Ramos (cell line): ENCODE data around the gene ASF1A.

Experiments used
- in situ Hi-C: fragments of 300-500 bp; cut with MboI; formaldehyde crosslinking; loops from one replicate; pipeline ENCODE4 v1.14.3; 2022; ENCODE audit warnings: low sequenced_read_pairs; ENCODE audit not compliant: unreplicated experiment

Gene ASF1A

DNA sequence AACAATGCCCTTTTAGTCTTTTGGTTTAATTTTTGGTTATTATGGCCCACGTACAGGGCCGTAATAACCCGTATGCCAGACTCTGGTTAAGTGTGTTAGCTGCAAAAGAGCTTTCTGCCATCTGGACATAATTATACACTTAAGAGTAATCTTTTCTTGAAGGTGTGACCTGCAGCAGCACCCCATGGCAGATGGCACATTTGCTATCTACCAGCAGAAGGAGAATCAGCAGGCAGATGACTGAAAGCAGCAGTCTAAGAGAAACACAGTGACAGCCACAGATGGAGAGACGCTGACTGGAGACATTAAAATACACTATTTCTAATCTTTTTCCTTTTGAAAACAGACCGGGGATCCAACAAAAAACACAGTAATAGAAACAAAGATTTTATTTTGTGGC, 18.7 kb downstream of the ASF1A start:
- in situ Hi-C loops = no loop called here

DNA sequence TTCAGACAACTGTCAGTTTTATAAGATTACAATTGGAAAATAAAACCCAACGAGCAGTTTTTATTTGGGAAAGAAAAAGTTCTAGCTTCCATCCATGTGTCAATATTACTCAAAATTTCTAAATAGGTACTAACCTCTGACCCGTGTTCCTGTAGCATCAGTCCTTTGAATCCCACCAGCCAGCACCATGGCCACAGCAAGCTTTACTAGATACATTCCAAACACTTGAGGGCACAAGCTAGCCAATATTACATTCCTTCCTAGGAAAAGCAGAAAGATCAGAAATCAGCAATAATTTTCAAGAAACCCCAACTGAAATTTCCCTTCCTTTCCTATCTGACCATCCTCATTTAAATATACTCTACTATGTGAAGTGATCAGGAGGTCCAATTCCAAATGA, 19.2 kb downstream of the ASF1A start:
- in situ Hi-C loops = no loop called here

DNA sequence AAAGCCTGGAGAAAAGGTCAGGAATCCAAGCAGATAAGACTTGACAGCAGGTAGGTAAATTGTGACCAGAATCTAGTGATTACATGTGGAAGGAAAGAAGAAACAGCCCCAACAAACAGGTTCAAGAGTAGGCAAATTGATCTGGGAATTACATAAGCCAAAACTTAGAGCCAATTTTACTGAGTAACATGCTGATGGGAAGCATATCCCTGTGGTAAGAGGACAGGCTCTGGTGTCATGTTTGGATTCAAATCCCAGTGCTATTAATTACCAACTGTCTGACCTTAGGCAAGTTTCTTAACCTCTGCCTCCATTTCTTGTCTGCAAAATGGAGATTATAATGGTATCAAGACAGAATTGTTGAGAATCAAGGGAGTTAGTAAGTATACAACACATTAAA, 20.6 kb downstream of the ASF1A start:
- in situ Hi-C loops = no loop called here

DNA sequence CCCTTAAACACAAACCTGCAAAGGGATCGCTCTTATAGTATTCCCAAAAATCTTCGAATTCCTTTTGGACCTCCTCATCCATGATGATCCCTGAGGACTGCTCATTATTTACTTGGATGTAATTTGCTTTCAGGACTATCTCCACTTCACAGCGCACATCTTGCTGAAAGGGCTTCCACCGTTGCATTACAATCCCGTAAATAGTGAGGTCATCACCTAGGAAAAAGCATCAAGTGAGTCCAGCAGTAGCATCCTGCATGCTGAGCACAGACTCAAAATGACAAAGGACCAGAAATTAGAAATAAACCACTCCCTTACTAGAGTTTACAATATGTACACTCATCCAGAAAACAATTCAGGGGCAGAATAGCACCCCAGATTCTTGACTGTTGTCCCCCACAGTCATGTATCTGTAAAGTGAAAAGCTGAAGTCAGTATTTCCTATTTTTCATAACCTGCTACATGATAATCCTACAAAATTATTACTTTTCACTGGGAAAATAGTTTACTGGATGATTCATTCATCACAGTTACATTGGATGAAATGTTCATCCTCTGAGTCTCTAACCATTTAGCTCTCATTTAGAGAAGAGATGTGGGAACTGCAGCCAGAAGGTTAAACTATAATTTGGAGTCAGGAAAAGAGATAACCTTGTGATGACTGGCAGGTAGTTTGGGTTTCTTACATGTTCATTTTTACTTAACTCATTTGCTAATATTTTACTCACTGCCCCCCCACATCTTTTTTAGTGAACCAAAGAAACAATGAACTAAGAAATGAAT, 23.8 kb downstream of the ASF1A start:
- in situ Hi-C loops = no loop called here

DNA sequence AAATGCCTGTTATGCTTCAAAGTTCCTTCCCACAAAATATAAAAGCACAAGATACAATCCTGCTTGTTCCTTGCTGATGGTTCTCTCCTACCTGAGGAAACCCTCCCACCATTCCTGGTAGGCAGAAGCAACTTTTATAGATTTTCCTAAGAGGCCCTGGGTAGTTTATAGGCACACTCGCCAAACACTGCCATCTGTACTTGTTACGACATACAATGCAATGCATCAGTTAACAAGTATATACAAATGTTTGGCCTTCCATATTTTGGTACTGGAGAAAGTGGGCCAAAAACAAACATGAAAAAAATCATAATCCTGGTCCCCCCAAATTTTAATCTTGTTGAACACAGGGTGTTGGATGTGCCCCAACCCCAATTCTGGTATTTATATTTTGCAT, 24.4 kb downstream of the ASF1A start:
- in situ Hi-C loops = no loop called here

DNA sequence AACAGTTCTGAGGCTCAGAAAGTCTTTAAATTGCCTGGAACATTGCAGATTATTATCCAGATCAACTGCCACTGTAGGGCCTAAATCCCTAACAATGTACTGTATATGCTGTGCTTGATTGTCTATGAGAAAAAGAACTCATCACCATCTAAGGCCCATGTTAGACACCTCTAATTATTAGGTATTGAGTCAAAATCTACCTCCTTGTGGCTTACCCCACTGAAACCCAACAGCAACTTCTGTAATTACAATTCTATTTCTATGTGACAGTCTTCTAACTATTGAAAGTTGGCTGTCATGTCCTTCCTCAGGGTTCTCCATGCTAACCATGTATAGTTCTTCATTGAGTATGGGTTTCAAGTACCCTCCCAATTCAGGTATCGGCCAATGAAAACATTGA, 27.1 kb downstream of the ASF1A start:
- in situ Hi-C loops = no loop called here

DNA sequence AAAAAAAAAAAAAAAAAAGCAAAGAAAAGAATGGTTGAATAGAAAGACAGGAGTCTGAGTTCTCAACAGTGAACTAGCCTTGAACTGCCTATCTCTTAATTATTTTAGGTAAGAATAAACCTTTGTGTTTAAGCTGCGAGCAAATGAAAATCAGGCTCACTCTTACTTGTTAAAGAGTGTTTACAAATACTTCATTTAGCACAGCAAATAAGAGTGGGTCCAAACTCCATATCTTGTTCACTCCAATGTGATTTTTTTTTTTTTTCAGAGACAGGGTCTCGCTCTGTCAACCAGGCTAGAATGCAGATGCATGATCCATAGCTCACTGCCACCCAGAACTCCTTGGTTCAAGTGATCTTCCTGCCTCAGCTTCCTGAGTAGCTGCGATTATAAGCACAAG, 29.1 kb downstream of the ASF1A start:
- in situ Hi-C loops = no loop called here

DNA sequence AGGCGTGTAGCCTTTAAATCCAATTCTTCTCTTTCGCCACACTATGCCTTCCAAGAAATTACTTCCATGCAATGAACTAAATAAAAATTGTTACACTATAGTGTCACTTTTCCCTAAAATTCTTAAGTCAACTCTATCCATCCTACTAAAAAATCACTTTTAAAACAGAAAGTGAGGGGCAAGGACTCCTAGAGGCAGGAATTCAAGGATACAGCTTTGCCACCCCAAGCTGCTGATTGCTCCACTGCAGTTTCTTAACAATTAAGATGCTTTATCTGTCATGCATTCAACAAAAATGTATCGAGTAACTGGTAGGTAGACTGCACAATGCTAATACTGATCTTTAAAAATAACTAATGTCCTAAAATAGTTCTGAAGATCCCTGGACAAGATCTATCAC, 36.7 kb downstream of the ASF1A start:
- in situ Hi-C loops = no loop called here

DNA sequence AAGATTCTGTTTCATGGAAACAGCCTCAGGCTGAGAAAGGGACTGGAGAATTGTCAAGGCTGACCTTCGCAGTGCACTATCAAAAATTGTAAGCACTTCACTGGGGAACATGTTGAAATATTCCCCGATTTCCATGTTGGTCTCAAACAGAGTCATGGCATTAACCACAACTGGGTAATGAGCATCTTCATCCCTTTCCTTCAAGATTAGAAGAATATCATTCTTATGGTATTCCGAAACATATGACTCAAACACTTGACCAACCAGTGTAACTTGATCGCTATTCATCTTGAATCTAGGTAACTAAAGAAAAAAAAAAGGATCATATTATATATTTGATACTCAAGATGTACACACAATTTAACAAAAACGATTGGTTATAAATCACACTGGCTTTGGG, 37.5 kb downstream of the ASF1A start:
- in situ Hi-C loops = no loop called here

DNA sequence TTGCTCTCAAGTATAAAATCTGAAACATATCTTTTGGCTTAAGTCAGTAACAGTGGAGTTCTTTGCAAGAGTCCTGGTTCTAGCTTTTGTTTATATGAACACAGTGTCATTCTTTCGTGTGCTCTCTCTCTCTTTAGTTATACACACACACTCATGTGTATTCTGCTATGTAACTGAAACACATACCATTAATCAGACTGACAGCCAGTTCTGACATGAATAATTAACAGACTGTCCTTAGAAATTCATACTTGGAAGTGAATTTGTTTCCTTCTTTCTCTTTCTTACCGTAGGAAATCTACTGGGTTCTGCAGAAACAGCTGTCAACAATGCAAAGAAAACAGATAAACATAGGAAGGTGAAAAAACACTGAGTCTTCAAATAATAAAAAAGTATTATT, 38.5 kb downstream of the ASF1A start:
- in situ Hi-C loops = no loop called here

DNA sequence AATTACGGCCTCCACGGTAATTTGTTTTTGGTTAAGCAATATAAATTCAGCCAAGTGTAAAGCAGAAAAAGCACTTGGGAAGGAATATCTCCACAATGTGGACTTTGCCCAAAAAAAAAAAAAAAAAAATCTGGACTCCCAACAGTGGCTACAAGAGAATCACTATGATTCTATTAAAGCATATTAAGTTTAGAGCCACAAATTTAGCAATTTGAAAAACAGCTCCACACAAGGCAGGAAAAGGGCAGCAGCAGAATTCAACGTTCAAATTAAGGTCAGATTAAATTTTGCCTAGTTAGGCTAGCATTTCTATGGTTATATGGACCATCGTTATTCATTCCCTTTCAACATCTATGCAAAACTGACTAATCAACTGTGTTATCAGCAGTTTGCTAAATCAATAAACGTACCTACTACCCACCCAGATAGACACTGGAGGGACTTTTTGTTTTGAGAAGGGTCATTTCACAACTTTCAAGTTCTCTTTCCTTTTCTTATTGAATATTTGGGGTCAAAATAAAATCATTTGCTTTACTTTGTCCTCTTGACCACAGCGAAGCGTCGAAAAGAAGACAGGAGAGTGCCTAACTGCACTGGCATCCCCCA, 40.0 kb downstream of the ASF1A start:
- in situ Hi-C loops = no loop called here

DNA sequence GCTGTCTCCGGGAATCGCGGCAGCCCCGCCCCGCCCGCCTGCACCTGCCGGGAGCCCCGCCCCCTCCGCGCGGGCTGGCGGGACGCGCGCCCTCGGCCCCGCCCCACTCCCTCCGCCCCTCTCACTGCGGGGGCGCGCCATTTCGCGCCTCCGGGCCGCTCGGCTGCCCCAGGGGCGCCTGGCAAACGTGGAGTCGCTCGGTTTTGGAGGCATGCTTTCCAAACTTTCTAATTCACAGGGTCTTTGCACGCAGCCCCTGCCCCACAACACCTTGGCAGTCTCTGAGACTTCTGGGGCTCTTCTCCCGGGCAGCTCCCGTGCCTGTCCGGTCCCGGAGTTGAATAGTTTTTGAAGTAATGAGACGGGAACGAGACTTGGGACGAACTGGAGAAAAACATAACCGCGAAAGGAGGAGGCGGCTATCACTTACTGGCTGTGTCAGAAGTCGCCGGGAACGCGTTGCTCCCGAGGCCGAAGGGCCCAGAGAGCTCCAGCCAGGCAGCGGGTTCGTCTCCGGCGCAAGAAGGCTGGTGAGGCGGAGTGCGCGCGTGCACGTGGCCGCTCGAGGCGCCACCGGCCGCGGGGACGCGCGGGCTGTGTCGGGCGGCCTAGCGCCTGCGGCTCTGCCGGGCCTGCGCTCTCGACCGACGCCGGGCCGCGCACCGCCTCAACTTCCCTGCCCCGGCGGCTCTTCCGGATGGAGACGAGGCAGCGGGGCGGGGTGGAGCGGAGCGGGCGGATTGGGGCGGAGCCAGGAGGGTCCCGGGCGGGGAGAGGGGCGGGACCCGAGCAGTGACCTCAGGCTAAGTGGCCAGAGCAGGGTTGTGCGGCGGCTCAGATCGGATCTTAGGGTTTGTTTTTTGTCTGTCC, 40.7 kb downstream of the ASF1A start, which contains the start of gene MCM9:
Gene MCM9, minus strand, starts transcription at position 699 of the 870 bp plus-strand sequence. CDS start 3,436 bp downstream, outside the sequence.
- in situ Hi-C loops = no loop called here

DNA sequence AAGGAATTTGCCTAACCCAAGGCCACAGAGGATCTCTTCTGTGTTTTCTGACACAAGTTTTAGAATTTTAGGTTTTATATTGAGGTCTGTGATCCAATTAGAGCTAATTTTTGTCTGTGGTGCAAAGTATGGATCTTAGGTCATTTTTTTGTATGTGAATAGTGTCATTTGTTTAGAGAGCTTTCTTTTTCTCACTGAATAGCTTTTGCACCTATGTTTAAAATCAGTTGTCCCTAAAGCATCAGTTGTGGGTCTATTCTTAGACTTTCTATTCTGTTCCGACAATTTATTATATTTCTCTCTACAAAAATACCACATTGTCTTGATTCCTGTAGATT, 41.3 kb downstream of the ASF1A start:
- in situ Hi-C loops = no loop called here

DNA sequence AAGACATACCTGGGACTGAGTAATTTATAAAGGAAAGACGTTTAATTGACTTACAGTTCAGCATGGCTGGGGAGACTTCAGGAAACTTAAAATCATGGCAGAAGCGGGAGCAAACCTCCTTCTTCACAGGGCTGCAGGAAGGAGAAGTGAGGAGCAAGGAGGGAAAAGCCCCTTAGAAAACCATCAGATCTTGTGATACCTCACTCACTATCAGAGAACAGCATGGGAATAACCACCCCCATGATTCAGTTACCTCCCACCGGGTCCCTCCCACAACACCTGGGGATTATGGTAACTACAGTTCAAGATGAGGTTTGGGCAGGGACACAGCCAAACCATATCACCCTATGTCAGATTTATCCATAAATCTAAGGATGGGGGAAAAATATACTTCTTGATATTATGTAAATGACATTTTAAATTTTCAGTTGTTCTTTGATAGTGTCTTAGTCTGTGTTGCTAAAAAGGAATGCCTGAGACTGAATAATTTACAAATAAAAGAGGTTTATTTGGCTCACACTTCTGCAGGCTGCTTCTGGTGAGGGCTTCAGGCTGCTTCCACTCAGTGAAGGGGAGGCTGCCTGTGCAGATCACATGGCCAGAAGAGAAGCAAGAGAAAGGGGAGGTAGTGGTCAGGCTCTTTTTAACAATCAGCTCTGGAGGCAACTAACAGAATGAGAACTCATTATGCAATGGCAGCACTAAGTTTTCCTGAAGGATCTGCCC, 42.2 kb downstream of the ASF1A start:
- in situ Hi-C loops = no loop called here

DNA sequence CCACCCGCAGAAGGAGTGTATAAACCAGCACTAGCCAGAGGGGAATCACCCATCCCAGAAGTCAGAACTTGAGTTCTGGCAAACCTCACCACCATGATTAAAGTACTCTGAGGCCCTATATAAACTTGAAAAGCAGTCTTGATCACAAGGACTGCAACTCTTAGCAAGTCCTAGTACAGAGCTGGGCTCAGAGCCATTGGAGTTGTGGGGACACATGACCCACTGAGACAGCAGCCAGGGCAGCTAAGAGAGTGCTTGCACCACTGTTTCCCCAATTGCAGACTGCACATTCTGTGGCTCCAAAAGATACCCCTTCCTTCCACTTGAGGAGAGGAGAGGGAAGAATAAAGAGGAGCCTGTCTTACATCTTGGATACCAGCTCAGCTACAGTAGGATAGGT, 45.7 kb downstream of the ASF1A start:
- in situ Hi-C loops = no loop called here

DNA sequence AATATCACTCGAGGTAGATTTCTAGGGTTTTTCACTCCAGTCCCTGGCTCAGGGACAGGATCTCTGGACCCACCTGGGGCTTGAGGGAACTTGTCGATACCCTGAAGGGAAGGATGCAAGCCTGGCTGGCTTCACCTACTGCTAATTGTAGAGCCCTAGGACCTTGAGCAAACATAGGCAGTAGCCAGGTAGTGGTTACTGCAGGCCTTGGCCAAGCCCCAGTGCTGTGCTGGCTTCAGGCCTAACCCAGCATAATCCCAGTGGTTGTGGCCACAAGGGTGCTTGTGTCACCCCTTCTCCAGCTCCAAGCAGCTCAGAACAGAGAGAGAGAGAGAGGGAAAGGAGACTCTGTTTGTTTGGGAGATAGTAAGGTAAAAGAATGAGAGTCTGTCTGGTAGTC, 46.8 kb downstream of the ASF1A start:
- in situ Hi-C loops = no loop called here

DNA sequence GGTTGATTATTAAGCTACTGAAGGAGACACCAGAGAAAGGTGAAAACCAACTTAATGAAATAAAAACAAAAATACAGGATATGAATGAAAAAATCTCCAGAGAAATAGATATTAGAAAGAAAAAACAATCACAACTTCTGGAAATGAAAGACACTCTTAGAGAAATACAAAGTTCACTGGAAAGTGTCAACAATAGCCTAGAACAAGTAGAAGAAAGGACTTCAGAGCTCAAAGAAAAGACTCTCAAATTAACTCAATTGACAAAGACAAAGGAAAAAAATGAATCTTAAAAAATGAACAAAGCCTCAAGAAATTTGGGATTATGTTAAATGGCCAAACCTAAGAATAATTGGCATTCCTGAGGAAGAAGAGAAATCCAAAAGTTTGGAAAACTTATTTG, 51.3 kb downstream of the ASF1A start:
- in situ Hi-C loops = no loop called here

DNA sequence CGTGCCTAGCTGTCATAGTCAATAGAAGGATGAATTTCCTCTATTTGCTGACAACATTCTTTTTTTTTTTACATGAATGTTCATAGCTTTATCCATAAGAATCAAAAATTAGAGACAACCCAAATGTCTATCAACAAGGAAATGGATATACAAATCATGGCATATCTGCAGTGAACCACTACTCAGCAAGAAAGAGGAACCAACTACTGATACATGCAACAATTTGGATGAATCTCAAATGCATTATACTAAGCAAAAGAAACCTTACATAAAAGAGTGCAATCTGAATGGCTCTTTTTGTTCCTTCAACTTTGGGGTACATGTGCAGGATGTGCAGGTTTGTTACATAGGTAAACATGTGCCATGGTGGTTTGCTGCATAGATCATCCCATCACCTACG, 58.7 kb downstream of the ASF1A start:
- in situ Hi-C loops = no loop called here

DNA sequence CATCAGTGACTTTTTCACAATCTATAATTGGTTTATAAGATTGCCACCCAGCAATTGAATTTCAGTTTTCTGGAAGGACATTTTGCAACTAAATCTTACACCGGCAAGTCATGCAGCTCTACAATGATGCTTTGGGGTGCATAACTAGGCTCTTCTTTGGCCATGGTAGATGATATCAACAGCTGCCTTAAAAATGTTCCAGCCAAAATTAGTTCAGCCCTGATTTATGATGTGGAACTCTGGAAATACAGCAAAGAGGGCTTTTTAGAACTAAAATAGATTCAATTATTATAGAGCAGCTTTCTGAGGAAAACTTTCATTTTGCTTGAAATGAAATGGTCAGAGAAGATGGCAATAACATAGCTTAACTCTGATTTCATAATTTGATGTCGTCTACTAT, 59.4 kb downstream of the ASF1A start:
- in situ Hi-C loops = no loop called here
